Mesenchymal stem cell (in vitro differentiated cells and primary cell): Measurements from ENCODE around the gene DSP.

ENCODE experiments used
- DNase-seq: peaks from one replicate; pipeline ENCODE4 v3.0.0-alpha.2; 2013
- H2AFZ ChIP-seq: one replicate; pipeline ENCODE4 v1.6.1; 2013; ENCODE audit warnings: low read depth, mild to moderate bottlenecking, control low read depth, inconsistent platforms, low read length, moderate library complexity
- H2AK5ac ChIP-seq: 2 replicates; pipeline ENCODE4 v1.6.1; 2013; ENCODE audit warnings: low read length, moderate library complexity, mild to moderate bottlenecking, inconsistent platforms; ENCODE audit not compliant: severe bottlenecking
- H2BK120ac ChIP-seq: one replicate; pipeline ENCODE4 v1.6.1; 2013; ENCODE audit warnings: low read depth, mild to moderate bottlenecking, inconsistent platforms, low read length, moderate library complexity
- H2BK12ac ChIP-seq, 2 experiments: one replicate each; pipeline ENCODE4 v1.6.1; 2013; ENCODE audit warnings: inconsistent platforms in 2 of 2, low read length in 2 of 2, mild to moderate bottlenecking in 2 of 2, moderate library complexity in 2 of 2, control low read depth in 1 of 2
- H2BK15ac ChIP-seq: one replicate; pipeline ENCODE4 v1.6.1; 2013; ENCODE audit warnings: mild to moderate bottlenecking, low read depth, inconsistent platforms; ENCODE audit not compliant: poor library complexity, severe bottlenecking
- H2BK5ac ChIP-seq: 2 replicates; pipeline ENCODE4 v1.6.1; 2013; ENCODE audit warnings: low read depth, mild to moderate bottlenecking, low read length, control low read depth, inconsistent platforms; ENCODE audit not compliant: poor library complexity, severe bottlenecking
- H3K14ac ChIP-seq, 2 experiments: one replicate each; pipeline ENCODE4 v1.6.1; 2013; ENCODE audit warnings: inconsistent platforms in 2 of 2, low read length in 2 of 2, control low read depth in 1 of 2, mild to moderate bottlenecking in 1 of 2, moderate library complexity in 1 of 2
- H3K18ac ChIP-seq, 2 experiments: one replicate each; pipeline ENCODE4 v1.6.1; 2013; ENCODE audit warnings: inconsistent platforms in 2 of 2, low read length in 2 of 2, control low read depth in 1 of 2, low read depth in 1 of 2, mild to moderate bottlenecking in 1 of 2
- H3K23ac ChIP-seq, 2 experiments: one replicate each; pipeline ENCODE4 v1.6.1; 2013; ENCODE audit warnings: inconsistent platforms in 2 of 2, low read length in 2 of 2, mild to moderate bottlenecking in 2 of 2, moderate library complexity in 2 of 2, control low read depth in 1 of 2
- H3K27ac ChIP-seq: 2 replicates; pipeline ENCODE4 v1.5.1; 2013; ENCODE audit warnings: mild to moderate bottlenecking, moderate library complexity, low read length, control low read depth, inconsistent platforms; ENCODE audit not compliant: poor library complexity, severe bottlenecking
- H3K27me3 ChIP-seq, 2 experiments: 2 replicates each; pipeline versions ENCODE4 v1.6.1 to v1.7.0; 2013; ENCODE audit warnings: low read length in 2 of 2, mild to moderate bottlenecking in 2 of 2, moderate library complexity in 2 of 2, control low read depth in 1 of 2, inconsistent platforms in 1 of 2; ENCODE audit not compliant: control insufficient read depth in 1 of 2, insufficient read depth in 1 of 2
- H3K36me3 ChIP-seq, 2 experiments: 2 replicates each; pipeline versions ENCODE4 v1.6.1 to v1.7.0; 2013; ENCODE audit warnings: low read length in 2 of 2, control low read depth in 1 of 2, inconsistent platforms in 1 of 2, low read depth in 1 of 2, mild to moderate bottlenecking in 1 of 2; ENCODE audit not compliant: insufficient read depth in 2 of 2, control insufficient read depth in 1 of 2
- H3K4ac ChIP-seq, 2 experiments: one replicate each; pipeline ENCODE4 v1.6.1; 2013; ENCODE audit warnings: inconsistent platforms in 2 of 2, low read length in 2 of 2, mild to moderate bottlenecking in 2 of 2, moderate library complexity in 2 of 2, control low read depth in 1 of 2, low read depth in 1 of 2
- H3K4me1 ChIP-seq: 2 replicates; pipeline ENCODE4 v1.6.1; 2013; ENCODE audit warnings: low read depth, low read length, control low read depth; ENCODE audit not compliant: control insufficient read depth, insufficient read depth
- H3K4me2 ChIP-seq: 2 replicates; pipeline ENCODE4 v1.6.1; 2013; ENCODE audit warnings: low read length, mild to moderate bottlenecking, inconsistent platforms; ENCODE audit not compliant: poor library complexity, severe bottlenecking
- H3K4me3 ChIP-seq, 2 experiments: 2 replicates each; pipeline versions ENCODE4 v1.5.1 to v1.7.0; 2013; ENCODE audit warnings: low read length in 2 of 2, mild to moderate bottlenecking in 2 of 2, control low read depth in 1 of 2, low read depth in 1 of 2; ENCODE audit not compliant: insufficient read depth in 1 of 2
- H3K79me1 ChIP-seq: replicated peaks from 2 replicates; pipeline ENCODE4 v1.6.1; 2013; ENCODE audit warnings: mild to moderate bottlenecking, control low read depth, low read length, inconsistent platforms; ENCODE audit not compliant: poor library complexity, severe bottlenecking
- H3K9ac ChIP-seq: 2 replicates; pipeline ENCODE4 v1.7.0; 2013; ENCODE audit warnings: mild to moderate bottlenecking, low read length, moderate library complexity
- H3K9me3 ChIP-seq: 2 replicates; pipeline ENCODE4 v1.7.0; 2013; ENCODE audit warnings: mild to moderate bottlenecking, low read length; ENCODE audit not compliant: control insufficient read depth
- H4K8ac ChIP-seq: one replicate; pipeline ENCODE4 v1.6.1; 2013; ENCODE audit warnings: inconsistent platforms, mild to moderate bottlenecking, low read length, moderate library complexity
- H4K91ac ChIP-seq: one replicate; pipeline ENCODE4 v1.6.1; 2013; ENCODE audit warnings: mild to moderate bottlenecking, low read length, inconsistent platforms
- WGBS: methylation state at CpG from one replicate; pipeline ENCODE4 v1.1.7; 2013; ENCODE audit warnings: mixed read lengths; 5-methylcytosine and 5-hydroxymethylcytosine counted together

The DSP gene

DNA sequence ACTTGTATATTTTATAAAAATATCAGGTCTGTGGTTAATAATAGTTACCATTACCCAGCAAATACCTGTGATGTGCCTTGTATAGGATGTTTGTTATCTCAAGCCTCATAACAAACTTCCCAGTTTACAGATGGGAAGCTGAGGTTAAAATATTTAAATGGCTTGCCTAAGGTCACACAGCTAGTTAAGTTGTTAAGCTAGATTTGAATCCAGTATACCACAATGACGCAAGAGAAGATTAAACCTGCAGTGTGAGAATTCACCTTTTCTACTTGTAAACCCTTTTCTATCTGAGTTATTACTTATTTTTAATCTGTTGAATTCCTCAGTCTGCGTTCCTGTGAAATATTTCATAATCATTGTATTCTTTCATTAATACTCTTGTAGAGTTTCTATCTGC, 4.9 kb downstream of the DSP start:
- Histone ChIP-seq H3K4me3 (no peak overlapping the region), H3K18ac (no peak overlapping the region), H3K36me3 (peaks cover 0 to 11% of the 10 kb centered on the region in 2 experiments), H3K4ac (no peak overlapping the region), H3K14ac (no peak overlapping the region), H3K27ac (no peak overlapping the region), H2AK5ac (no peak overlapping the region), H4K8ac (no peak overlapping the region), H3K23ac (no peak overlapping the region), H3K4me1 (peaks cover 5% of the 10 kb centered on the region), H2BK120ac (no peak overlapping the region), H2AFZ (no peak overlapping the region), H2BK15ac (no peak overlapping the region), H3K9me3 (no peaks in the 10 kb centered on the region), H4K91ac (no peak overlapping the region), H2BK12ac (no peak overlapping the region), H3K4me2 (no peak overlapping the region), H2BK5ac (no peak overlapping the region), H3K9ac (no peak overlapping the region), H3K27me3 (peaks cover 0 to 26% of the 10 kb centered on the region in 2 experiments), H3K79me1 (peaks cover 18% of the 10 kb centered on the region)
- no CpG with 5 or more reads among the region's 2 CpGs for WGBS
- no peak for DNase-seq

GRCh38 chr6:7546896-7547295, 5.4 kb downstream of the DSP start:
- Histone ChIP-seq H3K27ac (no peak overlapping the region), H2BK5ac (no peak overlapping the region), H3K4ac (no peak overlapping the region), H3K18ac (no peak overlapping the region), H3K4me3 (no peak overlapping the region), H3K4me1 (peaks cover 5% of the 10 kb centered on the region), H3K4me2 (no peak overlapping the region), H2BK15ac (no peak overlapping the region), H3K36me3 (peaks cover 0 to 11% of the 10 kb centered on the region in 2 experiments), H3K27me3 (peaks cover 0 to 21% of the 10 kb centered on the region in 2 experiments), H2AFZ (no peak overlapping the region), H4K8ac (no peak overlapping the region), H3K79me1 (peaks cover 22% of the 10 kb centered on the region), H2AK5ac (peak overlapping the region; percentile 5), H3K14ac (no peak overlapping the region), H4K91ac (no peak overlapping the region), H2BK12ac (no peak overlapping the region), H3K23ac (no peak overlapping the region), H2BK120ac (no peak overlapping the region), H3K9me3 (no peaks in the 10 kb centered on the region), H3K9ac (no peak overlapping the region)
- DNase-seq = no peak
- 86% methylated on average over 4 of the region's 4 CpGs for WGBS

- no peak overlapping the region for H3K14ac ChIP-seq
- H3K27ac ChIP-seq = no peak overlapping the region
- peaks cover 22% of the 10 kb centered on the region for H3K79me1 ChIP-seq
- H2BK12ac ChIP-seq = no peak overlapping the region
- no peak overlapping the region for H3K23ac ChIP-seq
- no peak overlapping the region for H4K8ac ChIP-seq
- H3K4me1 ChIP-seq = peaks cover 5% of the 10 kb centered on the region
- no peak overlapping the region for H2AFZ ChIP-seq
- no peak overlapping the region for H2BK120ac ChIP-seq
- no peak overlapping the region for H3K4me2 ChIP-seq
- H3K4ac ChIP-seq = no peak overlapping the region
- DNase-seq = no peak
- H3K36me3 ChIP-seq = peaks cover 0 to 11% of the 10 kb centered on the region in 2 experiments
- H2BK15ac ChIP-seq = no peak overlapping the region
- H3K27me3 ChIP-seq = peaks cover 0 to 17% of the 10 kb centered on the region in 2 experiments
- no peak overlapping the region for H3K9ac ChIP-seq
- no peak overlapping the region for H2BK5ac ChIP-seq
- no peak overlapping the region for H2AK5ac ChIP-seq
- H4K91ac ChIP-seq = no peak overlapping the region
- no peak overlapping the region for H3K18ac ChIP-seq
- WGBS = 95% methylated on average over 4 of the region's 4 CpGs
- H3K4me3 ChIP-seq = no peak overlapping the region
- H3K9me3 ChIP-seq = no peaks in the 10 kb centered on the region
These were observed 5.8 kb downstream of the DSP start for GRCh38 chr6:7547315-7547714.

GRCh38 chr6:7550433-7550801, 8.9 kb downstream of the DSP start:
- no peak overlapping the region for H2BK120ac ChIP-seq
- no peak overlapping the region for H3K4ac ChIP-seq
- H2BK15ac ChIP-seq = no peak overlapping the region
- H2AK5ac ChIP-seq = no peak overlapping the region
- no peak overlapping the region for H2AFZ ChIP-seq
- H3K36me3 ChIP-seq = peaks cover 0 to 14% of the 10 kb centered on the region in 2 experiments
- H2BK12ac ChIP-seq = no peak overlapping the region
- 100% methylated on average over 2 of the region's 2 CpGs for WGBS
- no peak overlapping the region for H3K4me2 ChIP-seq
- DNase-seq = no peak
- H3K4me3 ChIP-seq = no peak overlapping the region
- H4K8ac ChIP-seq = no peak overlapping the region
- H3K4me1 ChIP-seq = peaks cover 4% of the 10 kb centered on the region
- H2BK5ac ChIP-seq = no peak overlapping the region
- peaks cover 0 to 15% of the 10 kb centered on the region in 2 experiments for H3K27me3 ChIP-seq
- no peak overlapping the region for H3K14ac ChIP-seq
- no peak overlapping the region for H3K18ac ChIP-seq
- H4K91ac ChIP-seq = no peak overlapping the region
- no peak overlapping the region for H3K23ac ChIP-seq
- H3K9me3 ChIP-seq = no peaks in the 10 kb centered on the region
- H3K9ac ChIP-seq = no peak overlapping the region
- peaks cover 33% of the 10 kb centered on the region for H3K79me1 ChIP-seq
- H3K27ac ChIP-seq = no peak overlapping the region
